ENCODE measurements around the gene HEYL. TPM values are rescaled to one million over a fixed set of nuclear protein-coding genes. Genes with fewer than 3 reads are reported as not detected.

The HEYL gene
- total and polyA plus RNA-seq, 9 donors = 1.8 to 27.2 (median 11.3) TPM

DNA sequence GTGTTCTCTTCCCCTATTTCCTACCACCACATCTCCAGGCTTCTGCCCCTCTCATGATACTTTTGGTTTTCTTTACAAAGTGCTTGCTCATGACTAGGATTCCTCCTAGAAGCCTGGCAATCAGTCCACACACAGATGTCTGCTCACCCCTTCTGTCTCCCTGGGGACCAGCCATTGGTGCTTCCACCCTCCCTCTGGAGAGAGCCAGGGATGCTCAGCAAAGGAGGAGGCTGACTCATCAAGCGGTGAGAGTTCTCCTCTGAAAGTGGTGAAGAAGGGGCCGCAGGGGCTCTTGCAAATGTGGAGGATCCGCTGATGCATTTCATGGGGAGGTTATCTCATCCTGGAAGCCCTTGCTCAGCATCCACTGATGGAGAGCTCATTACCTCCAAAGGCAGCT lies 18.0 kb upstream of the HEYL start:
- no peak for DNase-seq
- H3K36me3 ChIP-seq = no peaks in the 10 kb centered on the region
- WGBS, 3 donors = 83 to 89% (median 87%) methylated on average over 3 of the region's 3 CpGs
- H3K4me3 ChIP-seq = no peak overlapping the region
- peaks cover 2% of the 10 kb centered on the region for H3K4me1 ChIP-seq (ENCODE audit: insufficient read depth)
- H3K9me3 ChIP-seq = no peaks in the 10 kb centered on the region
- H3K27ac ChIP-seq = no peak overlapping the region
- TF ChIP-seq POLR2A (IDR thresholded peaks at IDR 0.05) (no peak), EP300 (IDR thresholded peaks at IDR 0.05) (no peak)
- TF ChIP-seq, protein P1, sequence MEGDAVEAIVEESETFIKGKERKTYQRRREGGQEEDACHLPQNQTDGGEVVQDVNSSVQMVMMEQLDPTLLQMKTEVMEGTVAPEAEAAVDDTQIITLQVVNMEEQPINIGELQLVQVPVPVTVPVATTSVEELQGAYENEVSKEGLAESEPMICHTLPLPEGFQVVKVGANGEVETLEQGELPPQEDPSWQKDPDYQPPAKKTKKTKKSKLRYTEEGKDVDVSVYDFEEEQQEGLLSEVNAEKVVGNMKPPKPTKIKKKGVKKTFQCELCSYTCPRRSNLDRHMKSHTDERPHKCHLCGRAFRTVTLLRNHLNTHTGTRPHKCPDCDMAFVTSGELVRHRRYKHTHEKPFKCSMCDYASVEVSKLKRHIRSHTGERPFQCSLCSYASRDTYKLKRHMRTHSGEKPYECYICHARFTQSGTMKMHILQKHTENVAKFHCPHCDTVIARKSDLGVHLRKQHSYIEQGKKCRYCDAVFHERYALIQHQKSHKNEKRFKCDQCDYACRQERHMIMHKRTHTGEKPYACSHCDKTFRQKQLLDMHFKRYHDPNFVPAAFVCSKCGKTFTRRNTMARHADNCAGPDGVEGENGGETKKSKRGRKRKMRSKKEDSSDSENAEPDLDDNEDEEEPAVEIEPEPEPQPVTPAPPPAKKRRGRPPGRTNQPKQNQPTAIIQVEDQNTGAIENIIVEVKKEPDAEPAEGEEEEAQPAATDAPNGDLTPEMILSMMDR (IDR thresholded peaks at IDR 0.05) = no peak
- no peaks in the 10 kb centered on the region for H3K27me3 ChIP-seq
- intact Hi-C loops (cut with DNase I) = loop anchor here in 1 of 4 donors (2.0 kb wide), 1 partner anchor 51 kb away; no protein-coding TSS in a partner anchor

GRCh38 chr1:39656391-39656790 lies 16.9 kb upstream of the HEYL start:
- intact Hi-C loops (cut with DNase I) = loop anchor here in 1 of 4 donors (2.0 kb wide), 1 partner anchor 50 kb away; no protein-coding TSS in a partner anchor
- H3K4me3 ChIP-seq = no peak overlapping the region
- H3K36me3 ChIP-seq = no peaks in the 10 kb centered on the region
- H3K9me3 ChIP-seq = no peaks in the 10 kb centered on the region
- 92 to 94% (median 93%) methylated on average over 2 of the region's 2 CpGs for WGBS, 3 donors
- H3K27ac ChIP-seq = no peak overlapping the region
- no peak for TF ChIP-seq POLR2A (IDR thresholded peaks at IDR 0.05)
- no peak for TF ChIP-seq EP300 (IDR thresholded peaks at IDR 0.05)
- TF ChIP-seq, protein P1 (IDR thresholded peaks at IDR 0.05) = no peak
- H3K27me3 ChIP-seq = no peaks in the 10 kb centered on the region
- H3K4me1 ChIP-seq (ENCODE audit: insufficient read depth) = peaks cover 2% of the 10 kb centered on the region
- no peak for DNase-seq

- Histone ChIP-seq H3K4me1 (ENCODE audit: insufficient read depth) (peaks cover 2% of the 10 kb centered on the region), H3K4me3 (no peak overlapping the region), H3K27ac (no peak overlapping the region), H3K9me3 (no peaks in the 10 kb centered on the region), H3K36me3 (no peaks in the 10 kb centered on the region), H3K27me3 (no peaks in the 10 kb centered on the region)
- intact Hi-C loops (cut with DNase I) = loop anchor here in 1 of 4 donors (2.0 kb wide), 1 partner anchor 49 kb away; no protein-coding TSS in a partner anchor
- TF ChIP-seq, protein P1 (IDR thresholded peaks at IDR 0.05) = no peak
- TF ChIP-seq EP300 (IDR thresholded peaks at IDR 0.05) = no peak
- TF ChIP-seq POLR2A (IDR thresholded peaks at IDR 0.05) = no peak
- 80 to 87% (median 85%) methylated on average over 5 of the region's 5 CpGs for WGBS, 3 donors
- DNase-seq = no peak
Measured at GRCh38 chr1:39655578-39656268, 16.3 kb upstream of the HEYL start.

DNA sequence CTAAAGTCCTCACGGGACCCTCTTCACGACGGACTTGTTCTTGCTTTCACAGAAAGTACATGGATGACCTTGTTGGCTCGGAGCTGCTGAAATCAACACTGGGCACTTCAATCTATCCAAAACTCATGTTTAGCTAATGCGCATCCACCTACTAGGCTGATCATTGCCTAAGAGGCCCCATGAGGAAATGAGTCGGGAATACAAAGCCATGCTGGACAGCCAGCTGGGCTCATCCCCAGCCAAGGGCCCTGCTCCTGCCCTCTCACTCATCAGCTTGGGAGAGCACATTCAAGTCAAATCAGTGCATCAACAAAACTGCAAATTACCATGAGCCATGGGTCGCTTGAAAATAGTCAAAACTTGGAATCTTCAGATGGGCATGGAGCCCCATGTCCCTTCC lies 14.8 kb upstream of the HEYL start:
- no peak for DNase-seq
- 66 to 70% (median 67%) methylated on average over 7 of the region's 7 CpGs for WGBS, 3 donors
- no peak overlapping the region for H3K4me3 ChIP-seq
- TF ChIP-seq, protein P1 (IDR thresholded peaks at IDR 0.05) = no peak
- TF ChIP-seq EP300 (IDR thresholded peaks at IDR 0.05) (no peak), POLR2A (IDR thresholded peaks at IDR 0.05) (no peak)
- H3K9me3 ChIP-seq = no peaks in the 10 kb centered on the region
- H3K4me1 ChIP-seq (ENCODE audit: insufficient read depth) = peaks cover 2% of the 10 kb centered on the region
- intact Hi-C loops (cut with DNase I) = loop anchor here in 1 of 4 donors (5.0 kb wide), 1 partner anchor 68 kb away; no protein-coding TSS in a partner anchor
- H3K27ac ChIP-seq = no peak overlapping the region
- no peaks in the 10 kb centered on the region for H3K36me3 ChIP-seq
- H3K27me3 ChIP-seq = no peaks in the 10 kb centered on the region
